ENCODE data around the gene PNLDC1.

The PNLDC1 gene, protein sequence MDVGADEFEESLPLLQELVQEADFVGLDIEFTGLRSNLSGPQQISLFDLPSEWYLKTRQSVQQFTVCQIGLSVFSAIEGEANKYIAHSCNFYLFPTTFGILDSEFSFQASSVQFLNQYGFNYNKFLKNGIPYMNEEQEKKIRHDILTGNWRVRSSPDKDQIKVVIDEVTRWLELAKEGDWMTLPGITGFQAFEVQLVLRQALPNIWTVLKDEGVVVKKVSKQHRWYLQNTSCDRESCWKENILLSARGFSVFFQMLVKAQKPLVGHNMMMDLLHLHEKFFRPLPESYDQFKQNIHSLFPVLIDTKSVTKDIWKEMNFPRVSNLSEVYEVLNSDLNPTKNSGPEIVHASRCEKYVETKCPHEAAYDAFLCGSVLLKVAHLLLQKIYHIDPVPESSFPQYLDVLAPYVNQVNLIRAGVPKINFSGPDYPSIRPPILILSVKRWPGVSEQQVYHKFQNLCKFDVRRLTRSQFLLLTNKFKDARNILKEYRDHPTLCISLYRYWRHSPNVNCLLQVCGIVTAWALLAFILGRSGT

DNA sequence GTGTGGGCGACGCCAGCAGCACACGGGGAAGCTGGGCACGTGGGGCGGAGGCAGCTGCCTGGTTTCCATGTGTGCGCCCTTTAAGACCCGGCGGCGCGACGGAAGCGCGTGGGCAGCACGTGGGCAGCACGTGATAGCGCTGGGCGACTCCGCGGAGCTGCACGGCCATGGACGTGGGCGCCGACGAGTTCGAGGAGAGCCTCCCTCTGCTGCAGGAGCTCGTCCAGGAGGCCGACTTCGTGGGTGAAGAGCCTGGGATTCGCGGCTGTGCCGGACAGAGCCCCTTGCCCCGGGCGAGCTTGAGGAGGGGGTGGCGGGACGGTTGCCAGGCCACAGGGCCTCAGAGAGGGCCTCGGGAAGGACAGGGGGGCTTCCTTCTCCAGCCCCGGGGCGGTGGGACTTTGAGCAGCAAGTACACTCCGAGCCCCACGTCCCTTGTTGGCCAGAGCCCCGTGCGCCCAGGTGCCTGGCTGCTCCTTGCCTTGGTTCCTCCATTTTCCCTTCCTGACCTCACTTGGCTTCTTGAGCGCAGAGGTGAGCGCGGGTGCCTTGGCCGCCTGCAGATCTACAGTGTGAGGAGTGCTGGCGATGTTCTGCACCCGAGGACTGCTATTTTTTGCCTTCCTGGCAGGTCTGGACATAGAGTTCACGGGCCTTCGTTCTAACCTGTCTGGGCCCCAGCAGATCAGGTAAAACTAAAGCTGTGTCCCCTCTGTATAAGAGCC, at the start of gene PNLDC1:
PNLDC1 (plus strand) TSS at position 136 of the 725 bp plus-strand sequence; CDS start at position 168, 32 bp downstream.
- DNase-seq, result no peak

DNA sequence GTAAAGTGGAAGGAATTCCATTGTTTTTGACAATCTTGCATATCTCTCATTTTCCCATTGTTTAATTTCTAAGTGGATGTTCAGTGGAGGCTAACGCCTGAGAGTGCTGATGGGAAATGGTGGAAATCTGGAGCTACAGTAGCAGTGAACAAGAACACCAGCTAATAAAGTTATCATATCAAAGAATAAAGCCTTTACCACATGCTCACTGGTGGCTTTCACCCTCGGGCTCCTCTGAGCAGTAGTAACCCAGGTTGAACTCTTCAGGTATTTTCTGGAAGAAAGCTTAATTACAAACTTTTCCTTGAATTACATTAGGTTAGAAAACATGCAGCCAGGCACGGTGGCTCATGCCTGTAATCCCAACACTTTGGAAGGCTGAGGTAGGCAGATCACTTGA, 48.6 kb upstream of the PNLDC1 start:
- no peak for DNase-seq

DNA sequence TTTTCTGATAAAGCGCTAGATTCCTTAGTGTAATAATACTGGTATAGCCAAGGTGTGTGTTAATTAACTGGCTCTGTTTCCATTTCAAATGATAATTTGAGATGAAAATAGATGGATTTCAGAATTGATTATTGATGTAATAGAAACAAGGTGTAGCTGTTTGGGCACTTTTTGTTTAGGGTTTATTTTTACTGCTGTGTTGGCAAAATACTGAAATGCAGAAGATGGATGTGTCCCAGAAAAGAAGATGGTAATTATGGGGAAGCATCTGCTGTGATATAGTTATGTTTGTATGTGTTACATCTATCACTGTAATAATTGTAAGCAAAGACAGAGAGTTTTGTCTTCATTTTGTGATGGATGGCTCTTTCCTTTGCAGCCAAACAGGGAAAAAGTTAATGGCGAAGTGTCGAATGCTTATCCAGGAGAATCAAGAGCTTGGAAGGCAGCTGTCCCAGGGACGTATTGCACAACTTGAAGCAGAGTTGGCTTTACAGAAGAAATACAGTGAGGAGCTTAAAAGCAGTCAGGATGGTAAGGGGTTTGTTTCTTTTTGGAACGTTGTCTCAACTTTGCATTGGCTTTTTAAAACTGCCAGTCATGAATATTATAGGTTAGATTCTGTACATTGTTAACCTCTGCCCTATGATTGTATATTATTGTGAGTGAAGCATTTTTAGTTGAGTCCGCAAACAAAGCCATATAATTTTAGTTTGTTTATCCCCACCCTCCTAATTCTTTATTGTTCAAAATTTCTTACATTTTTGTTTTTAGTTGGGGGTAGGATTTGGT, 46.8 kb upstream of the PNLDC1 start:
- DNase-seq, result no peak

DNA sequence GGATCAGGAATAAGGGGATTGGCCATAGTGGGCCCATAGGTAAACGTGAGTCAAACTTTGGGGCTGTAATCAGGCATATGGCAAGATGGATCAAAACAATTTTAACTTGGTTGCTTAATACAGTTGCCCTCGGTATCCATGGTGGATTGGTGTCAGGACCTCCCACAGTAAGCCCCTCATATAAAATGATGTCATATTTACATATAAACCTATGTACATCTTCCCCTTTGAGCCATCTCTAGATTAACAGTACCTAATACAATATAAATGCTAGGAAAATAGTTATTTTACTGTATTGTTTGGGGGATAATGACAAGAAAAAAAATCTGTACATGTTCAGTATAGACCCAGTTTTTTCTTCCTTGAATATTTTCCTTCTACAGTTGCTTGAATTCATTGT, 45.7 kb upstream of the PNLDC1 start:
- no peak for DNase-seq

DNA sequence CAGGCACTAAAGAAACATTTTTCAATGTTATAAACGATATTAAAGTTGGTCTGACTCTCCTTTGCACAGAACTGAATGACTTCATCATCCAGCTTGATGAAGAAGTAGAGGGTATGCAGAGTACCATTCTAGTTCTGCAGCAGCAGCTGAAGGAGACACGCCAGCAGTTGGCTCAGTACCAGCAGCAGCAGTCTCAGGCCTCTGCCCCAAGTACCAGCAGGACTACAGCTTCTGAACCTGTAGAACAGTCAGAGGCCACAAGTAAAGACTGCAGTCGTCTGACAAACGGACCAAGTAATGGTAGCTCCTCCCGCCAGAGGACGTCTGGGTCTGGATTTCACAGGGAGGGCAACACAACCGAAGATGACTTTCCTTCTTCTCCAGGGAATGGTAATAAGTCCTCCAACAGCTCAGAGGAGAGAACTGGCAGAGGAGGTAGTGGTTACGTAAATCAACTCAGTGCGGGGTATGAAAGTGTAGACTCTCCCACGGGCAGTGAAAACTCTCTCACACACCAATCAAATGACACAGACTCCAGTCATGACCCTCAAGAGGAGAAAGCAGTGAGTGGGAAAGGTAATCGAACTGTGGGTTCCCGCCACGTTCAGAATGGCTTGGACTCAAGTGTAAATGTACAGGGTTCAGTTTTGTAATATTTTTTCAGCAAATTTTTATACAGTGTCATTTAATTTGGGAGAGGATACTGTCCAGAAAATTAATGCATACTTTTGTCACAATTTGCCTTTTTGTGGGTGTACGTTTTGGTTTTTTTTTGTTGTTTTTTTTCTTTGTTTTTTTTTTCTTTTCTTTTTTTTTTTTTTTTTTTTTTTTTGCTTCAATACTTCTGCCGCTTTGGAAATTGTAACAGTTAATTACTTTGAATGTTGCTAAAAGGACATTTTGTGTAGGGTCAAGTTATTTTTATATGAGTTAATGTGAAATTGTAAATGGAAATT, 44.8 kb upstream of the PNLDC1 start:
- DNase-seq, result no peak

DNA sequence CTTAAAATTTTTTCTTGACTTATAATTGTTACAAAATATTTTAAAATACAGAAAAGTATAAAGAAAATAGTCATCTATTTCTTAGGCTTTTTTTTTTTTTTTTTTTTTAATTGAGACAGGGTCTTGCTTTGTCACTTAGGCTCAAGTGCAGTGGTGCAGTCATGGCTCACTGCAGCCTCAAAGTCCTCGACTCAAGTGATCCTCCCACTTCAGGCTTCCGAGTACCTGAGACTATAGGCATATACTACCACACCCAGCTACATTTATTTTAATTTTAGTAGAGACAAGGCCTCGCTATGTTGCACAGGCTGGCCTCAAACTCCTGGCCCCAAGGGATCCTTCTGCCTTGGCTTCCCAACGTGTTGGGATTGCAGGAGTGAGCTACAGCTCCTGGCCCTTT, 43.6 kb upstream of the PNLDC1 start:
- no peak for DNase-seq

DNA sequence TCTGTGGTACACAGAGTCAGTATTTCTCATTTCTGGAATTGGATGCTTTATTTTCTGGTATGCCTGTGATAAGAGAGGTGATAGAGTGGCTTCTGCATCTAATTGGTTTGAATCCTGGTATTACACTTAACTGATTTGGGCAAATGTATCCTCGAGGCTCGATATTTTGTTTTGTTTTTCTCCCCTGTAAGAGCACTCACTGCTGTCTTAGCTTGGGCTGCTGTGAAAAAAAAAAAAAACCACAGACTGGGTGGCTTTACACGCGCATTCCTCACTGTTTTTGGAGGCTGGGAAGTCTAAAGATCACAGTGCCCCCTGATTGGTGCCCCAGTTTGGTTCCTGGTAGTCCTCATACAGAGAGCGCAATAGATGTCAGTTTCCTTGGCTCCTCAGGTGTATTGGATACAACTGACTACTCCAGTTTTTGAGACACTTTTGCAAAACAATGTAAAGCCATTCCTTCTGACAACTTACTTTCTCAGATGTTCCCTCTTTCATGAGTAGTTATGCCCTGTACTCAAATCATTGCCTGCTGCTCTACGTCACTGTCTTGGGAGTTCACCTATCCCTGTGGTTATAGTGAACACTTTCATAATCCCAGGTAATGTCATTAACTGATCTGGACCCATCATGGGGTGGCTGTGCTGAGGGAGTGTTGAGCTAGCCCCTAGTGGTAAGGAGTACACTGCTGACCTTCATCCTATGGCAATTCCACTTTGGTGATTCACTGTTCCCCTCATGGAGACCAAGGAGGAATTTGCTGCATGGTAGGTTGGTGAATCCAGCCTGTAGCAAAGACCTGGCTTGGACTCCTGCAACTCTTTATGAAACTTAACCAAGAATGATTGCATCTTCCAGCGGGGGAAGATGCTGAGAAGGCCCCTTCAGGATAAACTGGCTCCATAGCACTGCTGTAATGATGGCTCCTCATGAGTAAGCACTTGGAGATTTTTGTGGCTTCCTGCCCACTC, 41.8 kb upstream of the PNLDC1 start:
- no peak for DNase-seq

DNA sequence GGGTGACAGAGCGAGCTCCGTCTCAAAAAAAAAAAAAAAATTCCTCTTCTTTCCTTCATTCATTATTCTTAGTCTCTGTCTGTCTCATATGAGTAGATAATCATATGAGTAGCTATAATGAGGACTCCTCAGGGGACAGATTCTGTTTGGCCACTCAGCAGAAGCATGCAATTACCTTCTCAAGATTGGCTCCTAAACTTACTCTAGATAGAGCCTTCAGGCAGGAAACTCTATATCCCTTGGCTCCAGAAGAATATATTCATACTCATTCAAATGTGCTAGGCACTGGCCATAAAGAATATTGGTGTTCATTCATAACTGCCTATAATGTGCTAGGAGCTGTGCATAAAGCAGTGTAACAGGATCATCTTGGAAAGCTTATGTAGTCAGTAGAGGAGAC, 40.4 kb upstream of the PNLDC1 start:
- no peak for DNase-seq

DNA sequence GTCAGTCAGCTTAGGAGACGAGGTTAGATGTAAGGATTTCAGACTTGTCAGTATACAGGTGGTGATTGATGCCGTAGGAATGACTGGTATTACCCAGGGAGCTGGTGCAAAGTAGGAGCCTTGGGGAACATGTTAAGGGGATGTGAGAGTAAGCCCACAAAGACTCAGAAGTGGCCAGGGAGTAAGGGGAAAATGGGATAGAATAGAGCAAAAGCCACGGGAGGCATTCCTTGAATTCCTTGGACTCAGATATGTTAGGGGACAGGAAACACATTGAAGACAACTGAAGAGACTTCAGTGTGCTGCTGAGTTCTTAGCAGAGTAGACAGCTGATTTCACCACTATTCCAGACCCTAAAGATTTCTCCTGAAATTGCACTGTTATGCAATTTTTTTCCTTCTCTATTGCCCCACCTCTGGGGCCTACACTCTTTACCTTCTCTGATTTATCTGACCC, 39.4 kb upstream of the PNLDC1 start:
- DNase-seq, result no peak

DNA sequence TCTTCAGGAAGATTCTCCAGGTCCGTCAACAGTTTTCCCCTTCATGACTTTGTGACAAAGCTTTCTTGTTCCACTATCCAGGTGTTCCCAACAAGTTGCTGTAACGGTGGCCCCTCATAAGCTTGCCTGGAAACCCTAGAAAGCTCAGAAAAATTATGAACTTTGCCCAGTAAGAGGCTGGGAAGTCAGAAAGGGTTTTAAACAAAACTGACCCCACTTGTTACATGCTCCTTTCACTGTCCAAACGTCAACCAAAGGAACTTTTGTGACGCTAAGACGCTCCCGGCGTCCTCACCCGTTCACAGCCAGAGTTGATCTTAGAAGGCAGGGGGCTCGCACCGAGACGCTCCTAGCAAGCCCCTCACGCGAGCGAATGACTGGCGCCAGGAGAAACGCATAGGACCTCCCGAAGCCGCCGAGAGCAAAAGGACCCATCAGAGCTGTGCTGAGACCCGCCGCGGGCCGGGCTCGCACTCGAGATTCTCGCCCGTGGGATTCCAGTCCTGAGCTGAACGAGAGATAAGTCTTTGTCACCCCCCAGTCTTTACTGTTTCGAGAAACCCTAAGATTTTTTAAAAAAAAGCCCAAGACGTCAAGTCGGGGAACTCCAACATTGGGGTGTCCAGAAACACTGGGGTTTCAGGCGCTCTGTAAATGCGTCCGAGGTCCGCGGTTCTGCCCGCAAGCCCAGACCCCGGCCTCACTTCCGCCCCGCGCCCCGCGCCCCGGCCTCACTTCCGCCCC, 38.8 kb upstream of the PNLDC1 start:
- peak; percentile 10 to 20 for DNase-seq

DNA sequence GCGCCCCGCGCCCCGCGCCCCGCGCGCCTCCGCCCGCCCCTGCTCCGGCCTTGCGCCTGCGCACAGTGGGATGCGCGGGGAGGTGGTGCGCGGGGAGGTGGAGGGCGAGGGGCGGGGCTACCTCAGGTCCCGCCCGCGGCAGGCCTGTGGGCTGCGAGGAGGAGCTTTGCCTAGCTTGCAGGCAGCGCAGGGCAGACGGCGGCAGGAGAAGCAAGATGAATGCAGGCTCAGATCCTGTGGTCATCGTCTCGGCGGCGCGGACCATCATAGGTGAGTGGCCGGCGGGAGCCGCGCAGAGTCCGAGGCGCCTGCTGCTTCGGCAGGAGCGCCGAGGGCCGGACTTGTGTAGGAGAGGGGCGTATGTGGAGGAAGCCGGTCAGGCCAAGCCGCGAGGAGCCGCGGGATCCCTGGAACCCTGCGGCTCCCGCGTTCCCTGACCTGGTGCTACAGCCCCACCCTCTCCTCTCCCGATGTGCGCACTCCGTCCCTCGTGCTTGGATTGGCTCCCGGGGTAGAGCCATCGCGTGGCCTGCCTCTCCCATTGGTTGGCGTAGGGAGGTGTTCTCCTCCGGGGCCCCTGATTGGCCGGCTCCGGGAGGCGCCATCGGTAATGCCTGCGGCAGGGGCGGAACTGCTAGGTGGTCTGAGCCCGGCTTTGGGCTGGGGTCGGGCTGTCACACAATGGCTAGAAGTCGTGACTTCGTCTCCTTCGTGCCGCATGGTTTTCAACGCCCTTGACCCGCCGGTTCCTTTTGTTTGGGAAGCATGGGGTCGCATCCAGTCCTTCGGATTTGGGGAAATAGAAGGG, 38.0 kb upstream of the PNLDC1 start, which contains the start of gene ACAT2:
ACAT2 (plus strand) TSS at position 173 of the 808 bp plus-strand sequence; CDS start at position 216, 43 bp downstream.
- DNase-seq, result peak; percentile 84 to 89

DNA sequence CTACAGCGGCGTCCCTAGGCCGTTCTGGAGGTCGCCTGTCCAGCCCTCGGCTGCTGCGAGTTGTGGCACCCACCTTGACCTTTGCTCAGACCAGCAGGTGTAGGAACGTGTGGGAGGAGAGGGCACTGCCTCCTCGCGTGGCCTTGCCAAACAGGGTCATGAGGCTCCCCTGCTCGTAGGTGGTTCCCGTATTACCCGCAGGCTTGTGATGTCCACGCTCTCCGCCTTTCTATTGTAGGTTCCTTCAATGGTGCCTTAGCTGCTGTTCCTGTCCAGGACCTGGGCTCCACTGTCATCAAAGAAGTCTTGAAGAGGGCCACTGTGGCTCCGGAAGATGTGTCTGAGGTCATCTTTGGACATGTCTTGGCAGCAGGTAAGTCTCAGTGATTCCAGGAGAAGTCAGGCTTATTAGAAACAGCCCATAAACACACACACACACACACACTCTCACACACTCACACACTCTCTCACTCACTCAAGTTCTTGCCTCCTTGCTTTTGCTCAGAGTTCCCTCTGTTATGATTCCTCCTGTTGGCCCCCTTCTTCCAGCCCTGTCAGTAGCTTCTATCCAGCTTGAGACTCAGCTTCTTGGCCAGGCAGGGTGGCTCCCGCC, 37.3 kb upstream of the PNLDC1 start:
- peak in 1 of 2 experiments; percentile 7 for DNase-seq

DNA sequence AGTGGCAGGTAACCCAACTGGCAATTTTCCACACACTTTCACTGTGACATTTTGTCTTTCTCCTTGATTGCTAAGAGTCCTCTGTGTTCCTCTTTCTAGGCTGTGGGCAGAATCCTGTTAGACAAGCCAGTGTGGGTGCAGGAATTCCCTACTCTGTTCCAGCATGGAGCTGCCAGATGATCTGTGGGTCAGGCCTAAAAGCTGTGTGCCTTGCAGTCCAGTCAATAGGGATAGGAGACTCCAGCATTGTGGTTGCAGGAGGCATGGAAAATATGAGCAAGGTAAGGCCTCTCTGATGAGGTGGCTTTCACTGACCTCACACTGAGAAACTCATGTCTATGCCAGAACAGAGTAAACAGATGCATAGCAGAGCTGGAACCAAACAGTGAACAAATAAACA, 33.2 kb upstream of the PNLDC1 start:
- no peak for DNase-seq

DNA sequence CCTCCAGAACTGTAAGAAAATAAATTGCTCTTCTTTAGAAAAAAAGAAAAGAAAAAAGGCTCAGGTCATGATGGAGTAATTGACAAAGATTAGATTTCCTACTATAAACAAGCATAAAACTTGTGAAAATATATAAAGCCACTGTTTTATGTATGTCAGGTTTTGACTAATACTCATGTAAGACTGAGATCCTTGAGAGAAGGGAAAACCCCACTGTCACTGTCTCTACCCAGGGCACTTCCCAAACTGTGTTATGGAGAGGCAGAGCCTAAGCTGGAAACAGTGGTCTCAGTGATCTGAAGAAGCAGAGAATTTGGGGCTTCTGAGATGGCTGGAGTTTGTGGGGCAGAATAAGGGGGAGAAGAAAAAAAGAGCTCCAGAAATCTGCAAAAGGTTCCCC, 30.6 kb upstream of the PNLDC1 start:
- DNase-seq, result no peak

DNA sequence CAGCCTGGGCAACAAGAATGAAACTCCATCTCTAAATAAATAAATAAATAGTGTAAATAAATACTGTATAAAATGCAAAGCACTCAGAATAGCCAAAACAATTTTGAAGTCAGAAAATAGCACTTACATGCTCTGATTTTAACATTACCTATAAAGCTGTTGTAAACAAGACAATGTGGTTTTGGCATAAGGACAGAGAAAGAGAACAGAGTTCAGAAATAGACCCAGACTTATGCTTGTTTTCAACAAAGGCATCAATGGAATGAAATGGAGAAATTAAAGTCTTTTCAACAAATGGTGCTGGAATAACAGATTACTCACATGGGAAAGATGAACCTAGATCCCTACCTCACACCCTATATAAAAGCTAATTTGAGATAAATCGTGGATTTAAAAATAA, 27.9 kb upstream of the PNLDC1 start:
- no peak for DNase-seq

DNA sequence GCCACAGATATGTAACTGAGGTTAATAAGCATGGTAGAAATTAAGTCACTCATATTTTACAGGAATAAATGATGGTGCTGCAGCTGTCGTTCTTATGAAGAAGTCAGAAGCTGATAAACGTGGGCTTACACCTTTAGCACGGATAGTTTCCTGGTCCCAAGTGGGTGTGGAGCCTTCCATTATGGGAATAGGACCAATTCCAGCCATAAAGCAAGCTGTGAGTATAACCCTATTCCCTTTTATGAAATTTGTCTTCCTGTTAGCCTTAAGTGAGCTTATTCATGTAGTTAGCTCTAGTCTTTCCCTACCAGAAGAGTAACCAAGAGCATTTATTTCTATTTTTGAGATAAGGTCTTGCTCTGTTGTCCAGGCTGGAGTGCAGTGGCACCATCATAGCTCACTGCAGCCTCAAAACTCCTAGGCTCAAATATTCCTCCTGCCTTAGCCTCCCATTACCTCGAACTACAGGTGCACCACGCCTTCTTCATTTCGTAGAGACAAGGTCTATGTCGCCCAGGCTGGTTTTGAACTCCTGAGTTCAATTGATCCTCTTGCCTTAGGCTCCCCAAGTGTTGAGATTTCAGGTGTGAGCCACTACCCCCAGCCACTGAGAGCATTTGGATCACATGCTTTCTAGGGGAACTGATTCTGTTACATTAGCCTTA, 22.7 kb upstream of the PNLDC1 start:
- no peak for DNase-seq

DNA sequence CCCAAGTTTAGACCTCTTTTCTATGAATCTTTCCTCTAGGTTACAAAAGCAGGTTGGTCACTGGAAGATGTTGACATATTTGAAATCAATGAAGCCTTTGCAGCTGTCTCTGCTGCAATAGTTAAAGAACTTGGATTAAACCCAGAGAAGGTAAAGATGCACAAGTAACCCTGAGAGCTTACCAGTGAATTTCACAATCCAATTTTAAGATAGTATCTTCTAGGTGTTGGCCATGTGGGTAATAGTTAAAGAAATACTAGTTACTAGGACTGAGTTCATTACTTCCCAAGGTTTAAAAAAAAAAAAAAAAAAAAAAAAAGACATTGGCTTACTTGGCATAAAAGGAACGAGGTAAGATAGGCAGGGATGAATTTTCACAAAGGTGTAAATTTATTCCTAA, 21.9 kb upstream of the PNLDC1 start:
- no peak for DNase-seq

Data from activated CD4-positive, alpha-beta T cell treated with anti-CD3 and anti-CD28 coated beads, Interleukin-2, amount 50 U/mL, for 4 hours (primary cell).